Neural progenitor cell (in vitro differentiated cells): Measurements from ENCODE around the gene DEAF1.

Experiments
- EZH2phosphoT487 ChIP-seq: fragments of 200-600 bp; sonication (generic); IDR thresholded peaks from 2 replicates; pipeline ENCODE4 v1.6.1; 2017; ENCODE audit warnings: antibody characterized with exemption
- TF ChIP-seq, protein P1 (sequence below): fragments of 200-600 bp; sonication (generic); IDR thresholded peaks from 2 replicates; pipeline ENCODE4 v1.5.1; 2017; ENCODE audit warnings: antibody characterized with exemption, mild to moderate bottlenecking

DNA sequence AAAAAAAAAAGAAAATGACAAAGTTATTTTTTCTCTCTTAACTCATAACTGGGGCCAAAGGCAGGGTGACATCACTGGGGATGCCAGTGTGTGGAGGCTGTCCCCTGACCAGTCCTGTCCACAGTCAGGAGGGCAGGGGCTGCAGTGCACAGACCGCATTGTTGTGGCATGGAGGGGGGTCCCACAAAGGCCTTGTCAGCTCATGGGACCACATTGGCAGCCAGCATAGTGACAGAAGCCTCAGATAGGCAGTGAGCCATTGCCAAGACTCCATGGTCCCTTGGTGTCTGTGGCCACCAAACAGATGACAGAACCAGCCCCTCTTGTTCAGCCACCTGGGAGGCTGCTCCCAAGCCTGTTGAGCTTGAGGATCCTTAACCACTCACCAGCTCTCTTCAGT is 4.7 kb upstream of the DEAF1 start:
- TF ChIP-seq, protein P1, sequence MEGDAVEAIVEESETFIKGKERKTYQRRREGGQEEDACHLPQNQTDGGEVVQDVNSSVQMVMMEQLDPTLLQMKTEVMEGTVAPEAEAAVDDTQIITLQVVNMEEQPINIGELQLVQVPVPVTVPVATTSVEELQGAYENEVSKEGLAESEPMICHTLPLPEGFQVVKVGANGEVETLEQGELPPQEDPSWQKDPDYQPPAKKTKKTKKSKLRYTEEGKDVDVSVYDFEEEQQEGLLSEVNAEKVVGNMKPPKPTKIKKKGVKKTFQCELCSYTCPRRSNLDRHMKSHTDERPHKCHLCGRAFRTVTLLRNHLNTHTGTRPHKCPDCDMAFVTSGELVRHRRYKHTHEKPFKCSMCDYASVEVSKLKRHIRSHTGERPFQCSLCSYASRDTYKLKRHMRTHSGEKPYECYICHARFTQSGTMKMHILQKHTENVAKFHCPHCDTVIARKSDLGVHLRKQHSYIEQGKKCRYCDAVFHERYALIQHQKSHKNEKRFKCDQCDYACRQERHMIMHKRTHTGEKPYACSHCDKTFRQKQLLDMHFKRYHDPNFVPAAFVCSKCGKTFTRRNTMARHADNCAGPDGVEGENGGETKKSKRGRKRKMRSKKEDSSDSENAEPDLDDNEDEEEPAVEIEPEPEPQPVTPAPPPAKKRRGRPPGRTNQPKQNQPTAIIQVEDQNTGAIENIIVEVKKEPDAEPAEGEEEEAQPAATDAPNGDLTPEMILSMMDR = no peak
- no peak for TF ChIP-seq EZH2phosphoT487
